ENCODE measurements around the gene SGCG. TPM values are rescaled to one million over a fixed set of nuclear protein-coding genes. Genes with fewer than 3 reads are reported as not detected.
"Not testable (repeated sequence)": the region's sequence is repeated elsewhere in the genome, so short reads cannot be mapped to it uniquely, and the experiment has no call there.

The SGCG gene, protein sequence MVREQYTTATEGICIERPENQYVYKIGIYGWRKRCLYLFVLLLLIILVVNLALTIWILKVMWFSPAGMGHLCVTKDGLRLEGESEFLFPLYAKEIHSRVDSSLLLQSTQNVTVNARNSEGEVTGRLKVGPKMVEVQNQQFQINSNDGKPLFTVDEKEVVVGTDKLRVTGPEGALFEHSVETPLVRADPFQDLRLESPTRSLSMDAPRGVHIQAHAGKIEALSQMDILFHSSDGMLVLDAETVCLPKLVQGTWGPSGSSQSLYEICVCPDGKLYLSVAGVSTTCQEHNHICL
- total RNA-seq (ENCODE audit: insufficient read depth, low replicate concordance) = 3.1 TPM

DNA sequence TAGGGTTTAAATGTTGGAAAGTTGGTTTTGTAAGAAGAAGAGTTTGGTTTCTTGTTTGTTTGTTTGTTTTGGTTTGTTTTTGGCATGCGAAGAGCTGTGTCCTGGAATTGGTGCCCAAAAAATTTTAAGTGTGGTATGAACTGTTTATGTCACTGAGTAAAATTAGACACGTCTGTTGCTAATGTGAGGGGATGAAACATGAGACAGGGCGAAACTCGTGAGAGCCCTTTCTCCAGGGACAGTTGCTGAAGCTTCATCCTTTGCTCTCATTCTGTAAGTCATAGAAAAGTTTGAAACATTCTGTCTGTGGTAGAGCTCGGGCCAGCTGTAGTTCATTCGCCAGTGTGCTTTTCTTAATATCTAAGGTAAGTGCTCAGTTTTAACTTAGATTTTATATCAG, at the start of gene SGCG:
SGCG (plus strand) TSS at position 269 of the 400 bp plus-strand sequence. CDS start 22,716 bp downstream, outside the sequence.
- DNase-seq (ENCODE audit: low spot score) = peak; percentile 7

DNA sequence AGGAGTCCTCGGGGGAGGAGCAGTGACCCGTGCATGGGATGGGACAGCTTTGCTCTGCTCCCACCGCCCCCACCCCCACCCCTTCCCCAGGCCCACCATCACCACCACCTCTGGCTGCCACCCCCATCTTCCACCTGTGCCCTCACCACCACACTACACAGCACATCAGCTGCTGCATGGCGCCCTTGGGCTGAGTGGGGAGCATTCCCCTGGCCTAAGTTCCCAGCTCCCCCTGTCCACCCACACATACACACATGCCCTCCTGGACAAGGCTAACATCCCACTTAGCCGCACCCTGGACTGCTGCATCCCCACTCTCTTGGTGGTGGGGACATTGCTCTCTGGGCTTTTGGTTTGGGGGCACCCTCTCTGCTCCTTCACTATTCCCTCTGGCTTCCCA, 46.2 kb upstream of the SGCG start:
- DNase-seq (ENCODE audit: low spot score) = no peak

DNA sequence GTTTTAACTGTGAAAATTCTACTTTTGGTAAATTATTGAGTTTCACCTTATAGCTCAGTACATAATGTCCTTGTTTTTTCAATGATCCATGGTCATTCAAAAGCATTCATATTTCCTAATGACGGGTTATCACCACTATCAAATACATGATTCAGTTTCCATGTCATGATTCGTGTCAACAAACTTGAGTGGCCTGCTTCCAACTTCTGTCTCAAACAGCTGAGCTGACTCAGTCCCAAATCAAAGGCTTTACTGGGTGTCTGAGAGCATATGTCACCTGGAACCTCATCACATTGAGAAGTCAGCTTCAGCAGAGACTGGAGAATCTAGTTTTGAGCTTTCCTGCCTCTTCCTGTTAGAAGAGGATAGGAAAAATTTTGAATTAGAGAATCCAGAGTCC, 40.3 kb upstream of the SGCG start:
- DNase-seq (ENCODE audit: low spot score) = no peak

DNA sequence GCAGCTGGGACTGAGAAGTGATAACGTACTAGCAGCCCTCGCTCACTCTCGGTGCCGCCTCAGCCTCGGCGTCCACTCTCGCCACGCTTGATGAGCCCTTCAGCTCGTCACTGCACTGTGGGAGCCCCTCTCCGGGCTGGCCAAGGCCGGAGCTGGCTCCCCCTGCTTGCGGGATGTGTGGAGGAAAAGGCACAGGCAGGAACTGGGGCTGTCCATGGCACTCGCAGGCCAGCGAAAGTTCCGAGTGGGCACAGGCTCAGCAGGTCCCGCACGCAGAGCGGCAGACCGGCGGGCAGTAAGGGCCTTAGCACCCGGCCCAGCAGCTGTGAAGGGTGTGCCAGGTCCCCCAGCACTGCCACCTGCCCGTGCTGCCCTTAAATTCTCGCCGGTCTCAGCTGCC, 38.8 kb upstream of the SGCG start:
- DNase-seq (ENCODE audit: low spot score) = no peak

DNA sequence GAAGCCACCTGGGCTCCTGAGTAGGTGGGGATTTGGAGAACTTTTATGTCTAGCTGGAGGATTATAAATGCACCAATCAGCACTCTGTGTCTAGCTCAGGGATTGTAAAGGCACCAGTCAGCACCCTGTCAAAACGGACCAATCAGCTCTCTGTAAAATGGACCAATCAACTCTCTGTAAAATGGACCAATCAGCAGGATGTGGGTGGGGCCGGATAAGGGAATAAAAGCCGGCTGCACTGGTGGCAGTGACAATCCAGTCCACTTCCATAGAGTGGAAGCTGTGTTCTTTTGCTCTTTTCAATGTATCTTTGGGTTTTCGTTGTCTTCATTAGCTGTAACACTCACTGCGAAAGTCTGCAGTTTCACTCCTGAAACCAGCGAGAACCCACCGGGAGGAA, 38.2 kb upstream of the SGCG start:
- not testable (repeated sequence) for DNase-seq (ENCODE audit: low spot score)

DNA sequence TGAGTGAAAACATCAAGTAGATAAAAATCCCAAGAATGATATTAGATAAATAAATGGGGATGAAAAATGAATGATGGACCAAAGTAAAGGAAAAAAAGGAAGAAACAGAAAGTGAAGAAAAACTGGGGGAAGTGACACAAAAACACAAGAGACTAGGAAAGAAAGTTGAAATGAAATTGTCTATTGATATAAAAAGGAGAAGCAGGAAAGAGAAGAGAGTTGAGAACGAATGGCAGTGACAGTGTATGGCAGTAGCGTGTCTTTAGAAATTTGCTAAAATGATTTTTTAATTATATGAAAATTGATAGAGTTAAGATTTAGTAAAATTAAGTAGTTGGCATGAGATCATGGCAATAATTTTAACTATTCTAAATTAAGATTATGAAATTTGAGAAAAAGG, 36.3 kb upstream of the SGCG start:
- no peak for DNase-seq (ENCODE audit: low spot score)

DNA sequence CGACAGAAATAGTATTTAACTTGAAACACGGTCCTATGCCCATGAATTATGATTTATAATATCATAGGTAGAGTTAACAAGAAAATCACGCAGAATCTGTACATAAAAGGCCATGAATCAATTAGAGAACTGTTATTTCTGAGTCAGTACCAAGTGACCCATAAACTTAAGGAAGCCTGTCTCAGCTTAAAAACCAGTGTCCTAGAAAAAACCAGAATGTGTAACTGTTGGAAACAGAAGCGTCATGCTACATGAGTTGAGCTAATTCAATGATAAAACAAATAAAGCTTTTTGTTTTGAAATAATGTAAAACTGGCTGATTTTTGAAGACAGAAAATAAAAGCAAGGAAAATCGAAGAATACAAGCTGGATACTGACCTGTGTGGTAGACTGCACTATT, 34.8 kb upstream of the SGCG start:
- DNase-seq (ENCODE audit: low spot score) = no peak

DNA sequence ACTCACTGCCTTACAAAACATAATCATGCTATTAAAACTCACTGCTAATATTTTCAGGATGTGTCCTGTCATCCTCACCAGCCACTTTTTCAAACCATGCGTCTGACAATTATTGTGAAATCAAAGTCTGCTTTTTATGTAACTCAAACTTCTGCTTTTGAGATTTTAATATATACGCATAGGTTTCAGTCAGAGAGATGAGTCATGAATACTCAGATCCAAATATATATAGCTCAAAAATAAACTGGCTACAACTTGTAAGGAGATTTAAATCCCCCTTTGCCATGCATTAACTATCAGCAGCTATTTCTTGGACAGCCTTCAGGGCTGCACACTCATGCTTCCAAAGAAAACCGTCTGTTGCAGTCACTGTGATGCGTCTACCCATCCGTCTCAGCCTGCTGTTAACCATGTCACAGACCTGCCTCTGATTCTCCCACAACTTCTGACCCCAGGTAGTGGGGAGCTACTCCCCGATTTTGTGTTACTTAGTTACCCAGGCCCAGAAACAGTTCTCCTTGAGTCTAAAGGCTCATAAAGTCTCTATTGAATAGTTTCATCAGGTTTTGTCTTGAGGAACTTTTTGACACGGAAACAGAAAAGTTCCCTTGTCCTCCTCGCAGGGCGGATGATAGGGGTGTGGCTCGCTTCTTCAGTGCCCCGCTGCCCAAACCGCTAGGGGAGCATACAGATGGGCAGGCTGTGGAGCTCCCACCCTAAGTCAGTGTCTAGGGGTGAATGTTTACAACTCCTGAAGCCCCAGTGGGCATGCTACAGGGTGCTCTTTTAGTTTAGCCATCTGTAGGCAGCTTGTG, 33.8 kb upstream of the SGCG start:
- DNase-seq (ENCODE audit: low spot score) = peak; percentile 94

DNA sequence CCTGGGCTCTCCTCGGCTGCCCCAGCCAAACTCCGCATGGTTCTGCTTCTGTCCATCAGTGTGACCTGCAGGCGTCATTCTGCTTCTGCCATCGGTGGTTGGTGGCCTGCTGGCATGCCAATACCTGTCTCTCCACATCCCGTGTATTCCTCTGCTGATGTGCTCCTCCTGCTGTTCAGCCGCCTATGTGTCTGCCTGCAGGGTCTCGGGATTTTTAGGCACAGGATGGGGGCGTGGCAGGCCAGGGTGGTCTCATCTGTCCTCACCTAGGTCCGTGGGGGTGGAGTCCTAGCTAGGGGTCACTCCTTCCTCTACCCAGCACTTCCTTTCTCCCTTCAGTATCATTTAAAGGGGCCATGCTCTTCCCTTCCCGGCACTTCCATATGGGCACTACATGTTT, 33.0 kb upstream of the SGCG start:
- DNase-seq (ENCODE audit: low spot score) = no peak

DNA sequence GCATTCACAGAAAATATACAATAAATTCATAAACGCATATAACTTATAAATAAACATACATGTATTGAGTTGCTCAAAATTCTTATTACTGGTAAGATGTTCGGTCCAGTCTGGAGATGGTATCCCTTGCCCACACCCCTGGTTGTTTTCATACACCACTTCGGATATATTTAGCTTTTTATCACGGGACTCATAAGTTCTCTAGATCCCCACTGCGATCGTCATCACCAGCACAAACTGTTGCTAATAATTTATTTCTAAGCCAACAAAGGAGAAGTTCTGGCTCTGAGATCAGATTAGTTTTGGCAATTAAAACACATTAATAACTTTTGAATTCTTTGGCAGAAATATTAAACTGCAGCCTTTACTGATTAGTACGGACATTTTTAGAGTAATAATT, 23.0 kb upstream of the SGCG start:
- no peak for DNase-seq (ENCODE audit: low spot score)

DNA sequence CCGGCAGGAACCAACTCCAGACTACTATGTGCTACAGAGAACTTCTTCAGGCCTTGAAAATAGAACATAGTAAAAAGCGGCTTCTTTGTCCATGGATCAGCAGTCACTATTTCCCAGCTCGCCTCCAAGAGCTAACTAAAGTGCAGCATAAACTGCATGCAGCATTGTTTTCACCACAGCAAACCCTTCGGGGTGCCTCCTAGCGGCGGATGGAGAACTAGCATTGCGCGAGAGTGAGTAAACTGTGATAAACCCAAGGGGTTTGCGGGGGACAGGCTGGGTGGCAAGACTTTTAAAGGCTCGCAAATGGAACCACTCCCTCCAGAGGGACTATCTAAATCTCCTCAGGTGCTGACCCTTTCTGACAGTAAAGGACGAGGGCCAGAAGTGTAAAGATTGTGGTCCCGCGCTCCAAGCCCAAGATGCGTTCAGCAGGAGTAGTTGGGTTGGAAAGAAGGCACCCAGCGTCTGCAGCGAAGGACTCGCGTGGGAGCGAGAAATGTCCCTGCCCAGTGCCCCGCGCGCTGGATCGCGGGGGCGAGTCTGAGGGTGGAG, 21.5 kb upstream of the SGCG start:
- DNase-seq (ENCODE audit: low spot score) = peak; percentile 79

DNA sequence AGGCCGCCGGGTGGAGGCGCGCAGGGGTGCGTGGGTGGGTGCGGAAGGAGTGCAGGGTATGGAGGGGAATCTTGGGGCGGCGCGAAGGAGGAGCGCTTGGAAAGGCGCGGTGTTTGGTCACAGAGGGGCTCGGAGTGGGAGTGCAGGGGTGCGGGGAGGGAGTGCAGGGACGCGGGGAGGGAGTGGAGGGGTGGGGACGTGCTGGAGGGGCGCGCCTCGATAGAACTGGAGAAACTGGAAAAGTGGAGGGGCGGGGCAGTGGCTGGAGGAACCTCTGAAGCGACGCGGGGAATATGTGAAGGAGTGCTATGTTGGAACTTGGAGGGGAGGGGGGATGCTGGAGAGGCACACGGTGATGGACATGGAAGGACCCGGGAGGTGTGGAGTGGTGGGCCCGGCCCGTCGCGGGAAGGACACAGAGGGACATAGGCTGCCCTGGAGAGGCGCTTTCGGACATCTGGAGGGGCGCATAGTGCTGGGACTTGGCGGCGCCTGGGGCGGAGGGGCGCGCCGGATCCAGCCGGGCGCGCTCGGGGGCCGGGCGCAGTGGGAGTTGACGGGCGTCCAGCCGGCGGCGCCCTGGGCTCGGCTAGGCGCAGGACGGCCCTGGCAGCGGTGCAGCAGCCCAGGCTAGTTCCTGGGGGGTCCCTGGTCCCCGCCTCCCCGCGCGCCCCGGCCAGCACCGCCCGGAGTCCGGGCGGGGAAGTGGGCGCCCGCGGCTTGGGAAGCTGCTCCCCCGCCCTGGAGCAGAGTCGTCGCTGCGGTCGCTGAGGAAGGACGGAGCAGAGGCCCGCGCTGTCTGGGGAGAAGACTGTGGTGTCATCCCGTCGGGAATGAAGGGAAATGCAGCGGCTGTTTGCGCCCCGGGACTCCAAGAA, 20.8 kb upstream of the SGCG start:
- DNase-seq (ENCODE audit: low spot score) = peak; percentile 76

DNA sequence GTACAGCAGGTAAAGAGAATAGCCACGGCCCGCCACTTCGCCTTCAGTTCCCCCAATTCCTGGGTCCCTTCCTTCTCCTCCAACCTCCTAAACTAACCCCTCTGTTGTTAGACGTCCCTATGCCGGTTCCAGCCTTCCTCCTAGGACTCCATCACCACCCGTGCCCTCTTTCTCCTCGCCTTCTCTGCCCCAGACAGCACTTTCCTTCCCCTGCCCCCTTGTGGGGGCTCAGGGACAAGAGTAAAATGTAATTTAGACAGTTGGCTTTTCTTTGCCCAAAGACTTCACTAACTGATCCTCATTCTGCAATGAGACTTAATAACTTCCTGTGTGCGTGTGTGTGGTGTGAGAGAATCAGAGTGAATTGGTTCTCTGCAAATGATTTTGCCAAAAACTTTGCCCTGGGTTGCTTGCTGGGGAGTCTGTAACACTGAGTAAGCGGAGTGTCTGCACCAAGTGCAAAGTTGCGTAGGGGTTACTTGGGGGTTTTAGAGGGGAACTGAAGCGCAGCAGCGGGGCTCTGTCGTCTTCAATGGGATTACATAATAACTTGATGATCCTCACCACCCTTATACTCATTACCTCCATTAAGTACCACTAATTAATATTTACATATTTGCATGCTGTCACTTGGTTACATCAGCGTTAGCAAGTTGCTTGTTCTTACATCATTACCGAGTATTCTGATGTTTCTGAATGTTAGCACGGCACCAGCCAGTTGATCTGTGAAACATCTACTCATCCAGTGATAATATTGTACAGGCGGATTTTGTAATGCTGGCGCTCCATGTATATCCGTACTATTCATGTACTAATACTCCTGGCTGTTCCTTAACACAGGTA, 19.9 kb upstream of the SGCG start:
- DNase-seq (ENCODE audit: low spot score) = peak; percentile 69

DNA sequence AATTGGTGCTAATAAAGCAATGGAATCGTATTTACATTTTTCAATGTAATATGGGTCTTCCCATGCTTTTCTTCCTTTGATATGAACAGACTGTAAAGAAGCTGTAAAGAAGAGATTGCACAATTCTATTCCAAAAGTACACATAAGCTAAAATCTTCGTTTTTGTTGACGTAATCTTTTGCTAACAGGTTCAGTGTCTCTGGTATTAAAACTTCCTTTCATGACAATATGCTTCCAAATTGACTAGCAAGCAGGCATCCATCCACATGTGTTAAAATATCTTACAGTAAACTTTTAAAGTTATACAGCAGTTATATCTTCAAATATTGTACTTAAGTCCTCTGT, 19.3 kb upstream of the SGCG start:
- DNase-seq (ENCODE audit: low spot score) = no peak

DNA sequence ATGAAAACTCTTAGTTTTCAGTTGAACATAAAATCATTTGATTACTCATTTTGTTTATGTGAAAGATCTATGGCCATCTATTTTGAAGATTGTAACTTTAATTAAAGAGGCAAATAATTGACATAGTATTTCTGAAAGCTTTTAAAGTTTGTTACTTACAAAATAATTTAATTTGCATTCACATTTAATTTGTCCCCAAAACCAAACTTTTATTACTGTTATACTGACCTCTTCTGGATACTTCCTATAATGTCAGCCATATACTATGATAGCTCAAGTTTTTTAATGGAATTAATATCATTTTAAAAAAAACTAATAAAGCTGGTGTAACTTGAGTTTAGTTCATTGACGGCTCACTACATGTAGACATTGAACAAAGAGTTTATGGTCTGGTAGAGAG, 4.9 kb upstream of the SGCG start:
- DNase-seq (ENCODE audit: low spot score) = peak; percentile 1

DNA sequence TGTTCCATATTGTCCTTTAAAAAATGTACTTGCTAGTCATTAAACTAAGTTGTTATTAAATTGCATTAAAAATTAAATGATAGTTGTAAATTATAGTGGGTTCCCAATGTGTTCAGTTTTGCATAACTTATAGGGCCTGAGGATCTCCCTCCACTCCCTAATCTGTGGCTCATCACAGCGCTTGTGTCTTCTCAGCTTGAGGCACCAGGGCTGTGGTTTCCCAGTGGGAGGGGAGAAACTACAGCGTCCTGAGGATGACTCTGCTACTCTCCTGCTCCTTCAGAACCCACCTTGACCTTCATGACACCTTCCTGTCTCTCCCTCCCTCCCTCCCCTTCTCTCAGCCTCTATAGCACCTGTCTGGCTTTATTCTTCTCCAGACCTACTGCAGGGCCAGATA, 1.4 kb downstream of the SGCG start:
- no peak for DNase-seq (ENCODE audit: low spot score)

DNA sequence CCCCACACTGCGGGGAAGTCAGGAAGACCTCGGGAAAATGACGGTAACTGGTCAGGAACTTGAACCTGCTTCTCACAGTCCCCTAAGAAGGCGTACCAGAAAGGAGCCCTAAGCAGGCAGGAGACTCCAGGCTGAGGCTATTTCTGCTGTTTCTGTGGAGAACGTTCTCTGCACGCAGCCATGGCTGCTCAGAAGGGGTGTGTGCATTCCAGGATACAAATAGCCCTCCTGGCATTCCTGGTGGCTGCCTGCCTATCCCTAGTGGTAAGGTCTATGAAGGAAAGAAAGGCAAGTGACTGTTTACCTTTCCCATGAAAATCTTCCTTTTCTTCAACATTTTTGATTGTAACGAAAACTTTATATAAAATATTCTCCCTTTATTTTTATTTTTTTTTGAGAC, 2.5 kb downstream of the SGCG start:
- DNase-seq (ENCODE audit: low spot score) = no peak

DNA sequence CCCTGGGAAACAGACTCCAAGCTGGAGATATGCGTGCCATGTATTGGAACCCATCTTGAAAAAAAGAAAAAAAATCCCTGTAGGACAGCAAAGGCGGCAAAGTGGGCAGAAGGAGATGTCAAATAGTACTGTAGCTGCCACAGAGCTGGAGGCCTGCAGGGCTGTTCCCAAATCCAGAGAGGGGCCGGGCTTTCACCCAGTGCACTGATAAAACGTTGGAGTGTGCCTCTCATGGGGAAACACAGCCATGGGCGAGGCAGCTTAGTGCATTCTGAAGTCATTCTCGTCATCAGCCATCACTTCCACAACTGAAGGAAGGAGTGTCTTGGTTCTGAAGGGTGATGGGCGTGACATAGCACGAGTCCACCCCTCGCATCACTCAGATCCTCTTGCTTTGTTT, 4.8 kb downstream of the SGCG start:
- DNase-seq (ENCODE audit: low spot score) = no peak

DNA sequence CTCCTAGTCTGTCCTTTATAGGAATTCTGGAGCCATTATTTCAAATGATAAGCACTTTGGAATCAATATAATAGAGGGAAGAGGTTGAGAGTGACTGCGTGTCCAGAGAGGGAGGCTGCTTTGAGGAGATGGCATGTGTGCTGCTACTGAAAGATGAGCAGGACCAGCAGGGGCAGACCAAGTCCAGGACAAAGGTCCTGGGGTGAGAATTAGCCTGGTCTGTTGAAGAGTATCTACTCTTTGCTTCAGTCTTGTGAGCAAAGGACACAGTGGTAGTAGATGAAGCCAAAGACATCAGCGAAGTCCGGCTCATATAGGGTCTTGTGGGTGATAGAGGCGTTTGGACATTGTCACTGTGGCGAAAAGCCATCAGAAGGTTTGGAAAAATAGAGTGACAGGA, 21.1 kb downstream of the SGCG start:
- DNase-seq (ENCODE audit: low spot score) = no peak

DNA sequence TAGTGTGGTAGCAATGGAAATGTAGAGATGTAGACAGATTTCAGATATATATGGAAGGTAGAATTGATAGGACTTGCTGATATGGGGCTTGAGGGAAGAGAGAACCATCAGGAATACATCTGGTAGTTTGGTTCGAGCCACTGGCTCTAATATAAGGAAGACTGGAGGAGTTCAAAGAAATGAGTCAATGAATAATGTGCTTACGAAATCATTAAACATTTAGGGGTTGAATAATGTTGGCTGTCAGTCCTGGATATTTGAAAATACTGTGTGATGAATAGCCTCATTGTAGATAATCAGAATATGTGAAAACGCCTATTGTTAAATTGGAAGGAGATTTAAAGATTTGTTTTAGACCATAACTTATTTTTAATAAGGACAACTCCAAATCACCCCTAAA, 21.6 kb downstream of the SGCG start:
- DNase-seq (ENCODE audit: low spot score) = no peak

DNA sequence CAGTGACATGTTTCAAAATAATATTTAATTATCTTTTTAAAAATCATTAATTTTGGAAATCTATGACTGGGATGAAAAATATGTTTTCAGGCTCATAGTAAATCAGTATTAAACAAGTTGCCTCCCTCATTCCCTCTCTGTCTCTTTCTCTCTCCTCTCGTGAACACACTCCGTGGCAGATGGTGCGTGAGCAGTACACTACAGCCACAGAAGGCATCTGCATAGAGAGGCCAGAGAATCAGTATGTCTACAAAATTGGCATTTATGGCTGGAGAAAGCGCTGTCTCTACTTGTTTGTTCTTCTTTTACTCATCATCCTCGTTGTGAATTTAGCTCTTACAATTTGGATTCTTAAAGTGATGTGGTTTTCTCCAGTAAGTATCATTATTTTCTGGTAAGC, 22.7 kb downstream of the SGCG start:
- DNase-seq (ENCODE audit: low spot score) = no peak

All from umbilical cord (tissue), 2 donors.